ENCODE results near the gene ZFYVE27. TPM values are rescaled to one million over a fixed set of nuclear protein-coding genes. Genes with fewer than 3 reads are reported as not detected.

ZFYVE27 gene
- total and polyA plus RNA-seq, 12 donors, result 23.6 to 45.3 (median 33.2) TPM

- Histone ChIP-seq H3K27me3 (no peaks in the 10 kb centered on the region), H3K27ac (no peak overlapping the region), H3K36me3 (replicated peaks in 1 of 2) (peaks cover 0 to 98% of the 10 kb centered on the region in 2 donors), H3K4me3 (no peak overlapping the region), H3K4me1 (replicated peaks in 1 of 2) (no peaks in the 10 kb centered on the region), H3K9me3 (replicated peaks in 1 of 3) (no peaks in the 10 kb centered on the region)
- DNase-seq, result no peak
- TF ChIP-seq CTCF (IDR thresholded peaks at IDR 0.05) (no peak), POLR2A (IDR thresholded peaks at IDR 0.05) (no peak)
- WGBS, 4 donors, result 89 to 97% (median 93%) methylated on average over 9 to 18 of the region's 18 CpGs
- intact Hi-C loops (cut with DNase I), result no loop called here
These were observed 16.0 kb downstream of the ZFYVE27 start for GRCh38 chr10:97752956-97753355.

- Histone ChIP-seq H3K27me3 (no peaks in the 10 kb centered on the region), H3K9me3 (replicated peaks in 1 of 3) (no peaks in the 10 kb centered on the region), H3K4me1 (replicated peaks in 1 of 2) (no peaks in the 10 kb centered on the region), H3K36me3 (replicated peaks in 1 of 2) (peaks cover 0 to 82% of the 10 kb centered on the region in 2 donors), H3K4me3 (no peak overlapping the region), H3K27ac (no peak overlapping the region)
- TF ChIP-seq CTCF (IDR thresholded peaks at IDR 0.05) (no peak), POLR2A (IDR thresholded peaks at IDR 0.05) (no peak)
- no peak for DNase-seq
- intact Hi-C loops (cut with DNase I), result no loop called here
- 81 to 97% (median 87%) methylated on average over 4 of the region's 4 CpGs for WGBS, 4 donors
These were observed 17.8 kb downstream of the ZFYVE27 start for GRCh38 chr10:97754726-97755125.

GRCh38 chr10:97755718-97756117, 18.8 kb downstream of the ZFYVE27 start:
- Histone ChIP-seq H3K27me3 (no peaks in the 10 kb centered on the region), H3K9me3 (replicated peaks in 1 of 3) (no peaks in the 10 kb centered on the region), H3K36me3 (replicated peaks in 1 of 2) (peaks cover 0 to 82% of the 10 kb centered on the region in 2 donors), H3K27ac (no peak overlapping the region), H3K4me3 (no peak overlapping the region), H3K4me1 (replicated peaks in 1 of 2) (no peaks in the 10 kb centered on the region)
- DNase-seq, result no peak
- TF ChIP-seq POLR2A (IDR thresholded peaks at IDR 0.05) (no peak), CTCF (IDR thresholded peaks at IDR 0.05) (no peak)
- intact Hi-C loops (cut with DNase I), result no loop called here
- WGBS, 4 donors, result 88 to 95% (median 91%) methylated on average over 4 to 6 of the region's 6 CpGs

- no peak overlapping the region for H3K27ac ChIP-seq
- 57 to 84% (median 78%) methylated on average over 3 to 6 of the region's 6 CpGs for WGBS, 4 donors
- no peaks in the 10 kb centered on the region for H3K9me3 ChIP-seq (replicated peaks in 1 of 3)
- TF ChIP-seq CTCF (IDR thresholded peaks at IDR 0.05) (no peak), POLR2A (IDR thresholded peaks at IDR 0.05) (no peak)
- no peaks in the 10 kb centered on the region for H3K27me3 ChIP-seq
- intact Hi-C loops (cut with DNase I), result no loop called here
- H3K4me1 ChIP-seq (replicated peaks in 1 of 2), result no peaks in the 10 kb centered on the region
- H3K36me3 ChIP-seq (replicated peaks in 1 of 2), result peaks cover 0 to 66% of the 10 kb centered on the region in 2 donors
- DNase-seq, result no peak
- H3K4me3 ChIP-seq, result no peak overlapping the region
These were observed 20.5 kb downstream of the ZFYVE27 start for GRCh38 chr10:97757471-97757870.

Measured in adrenal gland (tissue), 12 donors.